AG04450 (cell line): ENCODE results near the gene FDX2. TPM values are rescaled to one million over a fixed set of nuclear protein-coding genes. Genes with fewer than 3 reads are reported as not detected.

Experiments
- CTCF ChIA-PET: fragments of 300-600, 350-600 bp; formaldehyde crosslinking; extraction: SDS; loops from one replicate; lab custom pipeline; 2022; ENCODE audit warnings: antibody characterized with exemption, inconsistent platforms; lab: Charles Lee
- POLR2A ChIA-PET: fragments of 350-600 bp; formaldehyde crosslinking; extraction: SDS; loops from one replicate; lab custom pipeline; 2021; ENCODE audit warnings: antibody characterized with exemption, inconsistent platforms; lab: Yijun Ruan, JAX
- DNase-seq: peaks from one replicate; pipeline ENCODE4 v3.0.0-alpha.2; 2011; ENCODE audit warnings: low read depth, low spot score
- H3K27ac ChIP-seq: one replicate; pipeline ENCODE4 v1.5.1; 2012; ENCODE audit warnings: low read depth, low read length, control low read depth
- H3K27me3 ChIP-seq: one replicate; pipeline ENCODE4 v1.6.0; 2012; ENCODE audit warnings: low read length; ENCODE audit not compliant: control insufficient read depth, insufficient read depth
- H3K4me3 ChIP-seq: 2 replicates; pipeline ENCODE4 v1.5.1; 2011; ENCODE audit warnings: mild to moderate bottlenecking, low read depth, low read length, control low read depth
- H3K9me3 ChIP-seq: 2 replicates; pipeline ENCODE4 v1.5.1; 2012; ENCODE audit warnings: low read length; ENCODE audit not compliant: control insufficient read depth, insufficient read depth
- CTCF ChIP-seq: IDR thresholded peaks from 2 replicates; pipeline ENCODE4 v1.5.1; 2011; ENCODE audit warnings: low read depth, low read length, control low read depth, inconsistent platforms
- polyA plus RNA-seq: library from polyadenylated mRNA; depleted of rRNA; stranded (reverse); fragments of >200 nt; gene quantifications from 2 replicates; pipeline ENCODE4 v1.2.3, GENCODE V29; 2011

The FDX2 gene
- polyA plus RNA-seq, 1 experiment = 20.8 TPM

- Histone ChIP-seq H3K4me3 (peak overlapping the region; percentile 63), H3K9me3 (peaks cover 23% of the 10 kb centered on the region), H3K27me3 (peaks cover 8% of the 10 kb centered on the region), H3K27ac (no peak overlapping the region)
- TF ChIP-seq CTCF = no peak
- CTCF ChIA-PET = interaction anchor here (0.5 to 1.1 kb wide), 6 partner anchors 14 to 326 kb away, joined by 3 to 6 read pairs (median 5); no protein-coding TSS in a partner anchor
- POLR2A ChIA-PET = interaction anchor here (0.6 to 4.1 kb wide), 7 partner anchors 10 to 130 kb away, joined by 3 to 25 read pairs (median 5); partner anchors contain the start of genes ICAM1 and RAVER1
- no peak for DNase-seq
Observed at GRCh38 chr19:10290876-10291553, 24.8 kb downstream of the FDX2 start.

GRCh38 chr19:10290357-10290875, 25.4 kb downstream of the FDX2 start:
- DNase-seq = no peak
- peaks cover 8% of the 10 kb centered on the region for H3K27me3 ChIP-seq
- ChIA-PET POLR2A (interaction anchor here (1.0 to 4.1 kb wide), 4 partner anchors 10 to 43 kb away, joined by 3 to 25 read pairs (median 11); partner anchors contain the start of genes ICAM1 and RAVER1), CTCF (interaction anchor here (1.5 kb wide), 1 partner anchor 100 kb away, joined by 3 read pairs; no protein-coding TSS in a partner anchor)
- no peak overlapping the region for H3K27ac ChIP-seq
- H3K9me3 ChIP-seq = peaks cover 23% of the 10 kb centered on the region
- H3K4me3 ChIP-seq = peak overlapping the region; percentile 63
- no peak for TF ChIP-seq CTCF

- peaks cover 3% of the 10 kb centered on the region for H3K27me3 ChIP-seq
- H3K27ac ChIP-seq = peak within 1 kb of the TSS; percentile 31
- CTCF ChIA-PET = interaction anchor here (0.7 to 1.8 kb wide), 3 partner anchors 12 to 101 kb away, joined by 3 to 4 read pairs (median 3); no protein-coding TSS in a partner anchor
- H3K9me3 ChIP-seq = peaks cover 23% of the 10 kb centered on the region
- H3K4me3 ChIP-seq = peak within 1 kb of the TSS; percentile 63
- no peak for DNase-seq
- POLR2A ChIA-PET = interaction anchor here (0.5 to 4.1 kb wide), 9 partner anchors 9 to 862 kb away, joined by 3 to 25 read pairs (median 5); partner anchors contain the start of genes ICAM1 and RAVER1
- no peak for TF ChIP-seq CTCF
Observed at GRCh38 chr19:10289836-10290356, 25.9 kb downstream of the FDX2 start, which contains the start of gene ICAM5. Gene ICAM5 (plus strand): TSS chr19:10289952. CDS start chr19:10290044, 92 bp downstream.

GRCh38 chr19:10289167-10289835, 26.5 kb downstream of the FDX2 start:
- peak overlapping the region; percentile 63 for H3K4me3 ChIP-seq
- H3K27me3 ChIP-seq = no peaks in the 10 kb centered on the region
- peak overlapping the region; percentile 31 for H3K27ac ChIP-seq
- CTCF ChIA-PET = interaction anchor here (0.6 to 1.8 kb wide), 5 partner anchors 12 to 665 kb away, joined by 3 to 4 read pairs (median 3); no protein-coding TSS in a partner anchor
- H3K9me3 ChIP-seq = peaks cover 21% of the 10 kb centered on the region
- no peak for TF ChIP-seq CTCF
- POLR2A ChIA-PET = interaction anchor here (0.5 to 4.1 kb wide), 9 partner anchors 9 to 863 kb away, joined by 3 to 25 read pairs (median 5); partner anchors contain the start of genes ICAM1 and RAVER1
- DNase-seq = no peak
